H1 (cell line): ENCODE data around the gene MAML3. TPM values are rescaled to one million over a fixed set of nuclear protein-coding genes. Genes with fewer than 3 reads are reported as not detected.

ENCODE experiments used
- CTCF ChIA-PET: fragments of 300-600 bp; sonication (Branson Sonifier 250); formaldehyde crosslinking; loops from one replicate; lab custom pipeline; 2021; ENCODE audit not compliant: partially characterized antibody; lab: Charles Lee
- POLR2A ChIA-PET: fragments of 300-600 bp; sonication (Branson Sonifier 250); formaldehyde crosslinking; loops from one replicate; lab custom pipeline; 2021; ENCODE audit warnings: inconsistent platforms; ENCODE audit not compliant: partially characterized antibody; lab: Charles Lee
- DNase-seq, 2 experiments: peaks; one replicate each; pipeline versions ENCODE4 v3.0.0 to v3.0.0-alpha.2; 2010 to 2022; ENCODE audit warnings: low spot score in 2 of 2, low read depth in 1 of 2, mixed read lengths in 1 of 2
- FAIRE-seq: peaks from 2 replicates; lab custom pipeline; 2011; peaks lifted over from hg19 to GRCh38; lab: Jason Lieb, UNC
- H2AFZ ChIP-seq: 2 replicates; pipeline ENCODE4 v1.8.1; 2012; ENCODE audit warnings: low read length, inconsistent platforms
- H2AK5ac ChIP-seq: 2 replicates; pipeline ENCODE4 v1.6.1; 2013; ENCODE audit warnings: low read depth, low read length
- H2BK120ac ChIP-seq: replicated peaks from 2 replicates; pipeline ENCODE3; 2013; ENCODE audit warnings: low read depth, low read length, inconsistent platforms
- H2BK12ac ChIP-seq: 2 replicates; pipeline ENCODE4 v1.6.1; 2013; ENCODE audit warnings: low read depth, low read length
- H2BK15ac ChIP-seq: 2 replicates; pipeline ENCODE4 v1.6.1; 2013; ENCODE audit warnings: low read length
- H2BK20ac ChIP-seq: 2 replicates; pipeline ENCODE4 v1.6.1; 2013; ENCODE audit warnings: low read length
- H2BK5ac ChIP-seq: 2 replicates; pipeline ENCODE4 v1.6.1; 2013; ENCODE audit warnings: low read depth, low read length
- H3K14ac ChIP-seq: 2 replicates; pipeline ENCODE4 v1.6.1; 2013; ENCODE audit warnings: inconsistent platforms; ENCODE audit not compliant: insufficient read length
- H3K18ac ChIP-seq: 2 replicates; pipeline ENCODE4 v1.6.1; 2013; ENCODE audit warnings: low read length; ENCODE audit errors: extremely low read depth
- H3K23ac ChIP-seq: 2 replicates; pipeline ENCODE4 v1.6.1; 2013; ENCODE audit warnings: inconsistent platforms; ENCODE audit not compliant: insufficient read length
- H3K23me2 ChIP-seq: 2 replicates; pipeline ENCODE4 v1.6.1; 2013; ENCODE audit warnings: low read depth, low read length
- H3K27ac ChIP-seq: 2 replicates; pipeline ENCODE4 v1.6.1; 2011; ENCODE audit warnings: low read depth, low read length, inconsistent platforms
- H3K27me3 ChIP-seq, 4 experiments: replicated peaks in 1 of 4; 1 replicate in 1 of 4; 2 replicates in 3 of 4; pipeline versions ENCODE4 v1.6.1 to v1.8.1; 2011 to 2013; ENCODE audit warnings: low read length in 3 of 4, mild to moderate bottlenecking in 3 of 4, inconsistent platforms in 2 of 4, mixed read lengths in 2 of 4, moderate library complexity in 1 of 4; ENCODE audit not compliant: control insufficient read depth in 3 of 4, insufficient read depth in 3 of 4; ENCODE audit errors: extremely low read depth in 1 of 4
- H3K36me3 ChIP-seq, 4 experiments: 2 replicates each; pipeline versions ENCODE4 v1.6.1 to v1.8.1; 2011 to 2013; ENCODE audit warnings: mild to moderate bottlenecking in 4 of 4, low read length in 3 of 4, moderate library complexity in 2 of 4, control low read depth in 1 of 4, inconsistent platforms in 1 of 4; ENCODE audit not compliant: insufficient read depth in 4 of 4, control insufficient read depth in 2 of 4
- H3K4ac ChIP-seq: replicated peaks from 2 replicates; pipeline ENCODE3; 2013; ENCODE audit warnings: low read length, low read depth, mixed read lengths, inconsistent platforms; ENCODE audit not compliant: insufficient read length
- H3K4me1 ChIP-seq, 4 experiments: replicated peaks in 1 of 4; 1 replicate in 1 of 4; 2 replicates in 3 of 4; pipeline versions ENCODE4 v1.6.1 to v1.8.1; 2011 to 2013; ENCODE audit warnings: low read length in 3 of 4, inconsistent platforms in 2 of 4, mixed read lengths in 1 of 4; ENCODE audit not compliant: insufficient read depth in 4 of 4, control insufficient read depth in 3 of 4
- H3K4me2 ChIP-seq, 2 experiments: 2 replicates each; pipeline versions ENCODE4 v1.6.1 to v1.8.1; 2011 to 2013; ENCODE audit warnings: low read depth in 2 of 2, low read length in 2 of 2, control low read depth in 1 of 2, inconsistent platforms in 1 of 2, mild to moderate bottlenecking in 1 of 2; ENCODE audit not compliant: insufficient read depth in 1 of 2
- H3K4me3 ChIP-seq, 4 experiments: fragments of 200-600, 300-600 bp in 1 of 4; sonication (generic), shearing (Covaris generic), sonication (Bioruptor Twin) in 1 of 4; 2 replicates each; pipeline versions ENCODE4 v1.5.1 to v1.8.1; 2011 to 2016; ENCODE audit warnings: low read length in 4 of 4, low read depth in 3 of 4, control low read depth in 2 of 4, inconsistent platforms in 2 of 4, mild to moderate bottlenecking in 2 of 4, mixed read lengths in 1 of 4, moderate library complexity in 1 of 4; ENCODE audit not compliant: insufficient read depth in 2 of 4; ENCODE audit errors: extremely low read depth in 1 of 4
- H3K56ac ChIP-seq: replicated peaks from 2 replicates; pipeline ENCODE3; 2013; ENCODE audit warnings: low read depth, mild to moderate bottlenecking, mixed read lengths, low read length, inconsistent platforms; ENCODE audit not compliant: insufficient read length
- H3K79me1 ChIP-seq: 2 replicates; pipeline ENCODE4 v1.6.1; 2013; ENCODE audit warnings: low read depth, low read length, control low read depth
- H3K79me2 ChIP-seq, 2 experiments: 2 replicates each; pipeline versions ENCODE4 v1.6.1 to v1.8.1; 2012 to 2013; ENCODE audit warnings: low read length in 2 of 2, mild to moderate bottlenecking in 2 of 2, inconsistent platforms in 1 of 2; ENCODE audit not compliant: insufficient read depth in 2 of 2, control insufficient read depth in 1 of 2
- H3K9ac ChIP-seq, 4 experiments: replicated peaks in 1 of 4; 1 replicate in 1 of 4; 2 replicates in 3 of 4; pipeline versions ENCODE4 v1.6.1 to v1.8.1; 2011 to 2013; ENCODE audit warnings: low read depth in 3 of 4, low read length in 3 of 4, control low read depth in 2 of 4, mild to moderate bottlenecking in 2 of 4, moderate library complexity in 2 of 4, inconsistent platforms in 1 of 4; ENCODE audit errors: extremely low read depth in 1 of 4
- H3K9me3 ChIP-seq, 2 experiments: 2 replicates each; pipeline versions ENCODE4 v1.6.1 to v1.8.1; 2012 to 2013; ENCODE audit warnings: mild to moderate bottlenecking in 2 of 2, moderate library complexity in 2 of 2, control low read depth in 1 of 2, inconsistent platforms in 1 of 2, low read depth in 1 of 2, low read length in 1 of 2, mixed read lengths in 1 of 2; ENCODE audit not compliant: insufficient read depth in 2 of 2
- H4K20me1 ChIP-seq, 2 experiments: replicated peaks in 1 of 2; 2 replicates each; pipeline versions ENCODE3 to v1.8.1; 2011 to 2013; ENCODE audit warnings: inconsistent platforms in 2 of 2, low read length in 2 of 2, mild to moderate bottlenecking in 1 of 2; ENCODE audit not compliant: insufficient read depth in 2 of 2, control insufficient read depth in 1 of 2
- H4K5ac ChIP-seq: 2 replicates; pipeline ENCODE4 v1.6.1; 2013; ENCODE audit warnings: low read length, low read depth, mixed read lengths, inconsistent platforms; ENCODE audit not compliant: insufficient read length
- H4K8ac ChIP-seq: 2 replicates; pipeline ENCODE4 v1.8.0; 2013; ENCODE audit warnings: mild to moderate bottlenecking, moderate library complexity, low read length, inconsistent platforms; ENCODE audit not compliant: insufficient read depth; ENCODE audit errors: extremely low read depth
- H4K91ac ChIP-seq: replicated peaks from 2 replicates; pipeline ENCODE3; 2013; ENCODE audit warnings: low read length, mixed read lengths, inconsistent platforms; ENCODE audit not compliant: insufficient read length
- BACH1 ChIP-seq: IDR thresholded peaks from 2 replicates; pipeline ENCODE4 v1.6.1; 2012; ENCODE audit warnings: low read length, improper control_type of control experiment
- BRCA1 ChIP-seq: IDR thresholded peaks from 2 replicates; pipeline ENCODE4 v1.6.1; 2012; ENCODE audit warnings: low read depth, low read length, improper control_type of control experiment
- CEBPB ChIP-seq: IDR thresholded peaks from 2 replicates; pipeline ENCODE4 v1.6.1; 2012; ENCODE audit warnings: low read depth, low read length
- EP300 ChIP-seq, 2 experiments: IDR thresholded peaks; 1 replicate in 1 of 2; 2 replicates in 1 of 2; pipeline ENCODE4 v1.6.1; 2011 to 2012; ENCODE audit warnings: low read depth in 2 of 2, low read length in 2 of 2, mild to moderate bottlenecking in 2 of 2, borderline replicate concordance in 1 of 2, inconsistent platforms in 1 of 2, moderate library complexity in 1 of 2
- POLR2A ChIP-seq, 2 experiments: IDR thresholded peaks; 1 replicate in 1 of 2; 2 replicates in 1 of 2; pipeline ENCODE4 v1.6.1; 2011; ENCODE audit warnings: low read depth in 2 of 2, low read length in 2 of 2, mild to moderate bottlenecking in 2 of 2; ENCODE audit errors: control extremely low read depth in 1 of 2
- RNF2 ChIP-seq: fragments of 200-900, 300-1000 bp; sonication (generic); IDR thresholded peaks from 2 replicates; pipeline ENCODE4 v1.7.1; 2016; ENCODE audit warnings: borderline replicate concordance, low read depth, mild to moderate bottlenecking, antibody characterized with exemption, low read length; ENCODE audit not compliant: poor library complexity, severe bottlenecking; ENCODE audit errors: missing control alignments
- RXRA ChIP-seq: IDR thresholded peaks from 2 replicates; pipeline ENCODE4 v1.6.1; 2011; ENCODE audit warnings: low read depth, mild to moderate bottlenecking, low read length, moderate library complexity; ENCODE audit not compliant: insufficient read depth
- SP1 ChIP-seq: IDR thresholded peaks from 2 replicates; pipeline ENCODE4 v1.6.1; 2011; ENCODE audit warnings: low read depth, low read length
- TCF12 ChIP-seq: IDR thresholded peaks from 2 replicates; pipeline ENCODE4 v1.6.1; 2011; ENCODE audit warnings: low read depth, mild to moderate bottlenecking, low read length
- WGBS, 2 experiments: shearing (Covaris generic) in 1 of 2; methylation state at CpG; one replicate each; pipeline versions ENCODE4 v1.1.6 to v1.1.7; 2013 to 2015; ENCODE audit warnings: low lambda C conversion rate in 2 of 2, mixed read lengths in 2 of 2, inconsistent platforms in 1 of 2, low coverage in 1 of 2, missing lambda C conversion rate in 1 of 2; ENCODE audit not compliant: insufficient replicate concordance in 2 of 2, insufficient coverage in 1 of 2, insufficient read length in 1 of 2; ENCODE audit errors: extremely low coverage in 1 of 2, missing lambda C conversion rate in 1 of 2; 5-methylcytosine and 5-hydroxymethylcytosine counted together
- polyA plus RNA-seq, 7 experiments: library from polyadenylated mRNA; depleted of rRNA in 3 of 7; stranded (reverse) in 5 of 7; unstranded in 2 of 7; fragments of >200 nt in 5 of 7; fragments of 200-250 nt in 2 of 7; gene quantifications; 1 replicate in 5 of 7; 2 replicates in 1 of 7; 4 replicates in 1 of 7; pipeline versions ENCODE4 v1.2.1 to v1.2.3, GENCODE V29; 2011 to 2013; ENCODE audit warnings: missing spikeins in 2 of 7, mixed read lengths in 2 of 7
- total RNA-seq: library from RNA; stranded (reverse); fragmentation: NEBNext Ultra II Directional; extraction: Animal tissue kit (Norgen Biotek cat#: 25700); gene quantifications from 2 replicates; pipeline ENCODE4 v1.2.1, GENCODE V29; 2021
- TF ChIP-seq, protein P1 (sequence below): IDR thresholded peaks from 2 replicates; pipeline ENCODE4 v1.6.1; 2011; ENCODE audit warnings: low read depth, mild to moderate bottlenecking, low read length; ENCODE audit not compliant: insufficient read depth

MAML3 gene
- total and polyA plus RNA-seq, 2 of the 8 experiments (the other 6 are each of a cell fraction or from before 2014, with no cell fraction given): 2.1 to 5.7 TPM

DNA sequence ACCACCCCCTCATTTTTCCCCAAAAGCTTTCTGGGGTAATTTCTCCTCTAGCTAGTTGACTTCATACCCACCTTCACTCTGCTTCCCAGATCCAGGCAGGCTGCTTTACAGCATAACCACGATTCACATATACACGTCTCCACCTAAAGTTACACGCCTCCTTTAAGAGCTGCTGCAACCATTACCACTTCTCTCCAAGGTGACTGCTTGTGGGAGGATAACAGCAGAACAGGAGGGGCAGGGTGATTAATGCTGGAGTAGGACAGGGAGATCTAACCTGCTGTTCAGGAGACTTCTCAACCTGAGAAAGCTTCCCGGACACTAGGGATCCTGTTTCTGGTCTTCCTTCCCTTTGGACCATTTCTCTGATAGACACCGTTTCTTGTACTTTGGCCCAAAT lies 411.0 kb downstream of the MAML3 start:
- H3K4ac ChIP-seq: no peak overlapping the region
- no peak overlapping the region for H2AFZ ChIP-seq
- H2BK20ac ChIP-seq: no peak overlapping the region
- no peak overlapping the region for H3K14ac ChIP-seq
- H2BK15ac ChIP-seq: no peak overlapping the region
- H3K4me1 ChIP-seq: peaks cover 0 to 5% (median 3%) of the 10 kb centered on the region in 4 experiments; a peak in 3 of 7 replicates
- ChIA-PET POLR2A (no interaction called here), CTCF (interaction anchor here (0.6 to 1.3 kb wide), 4 partner anchors 10 to 601 kb away, joined by 3 to 5 read pairs (median 4); no protein-coding TSS in a partner anchor)
- H2BK12ac ChIP-seq: no peak overlapping the region
- H3K9me3 ChIP-seq: no peaks in the 10 kb centered on the region
- H3K4me2 ChIP-seq: no peak overlapping the region
- no peaks in the 10 kb centered on the region for H3K36me3 ChIP-seq
- no peak overlapping the region for H3K18ac ChIP-seq
- H3K56ac ChIP-seq: no peak overlapping the region
- no peak overlapping the region for H4K91ac ChIP-seq
- H4K8ac ChIP-seq: no peak overlapping the region
- no peak overlapping the region for H3K23ac ChIP-seq
- H3K79me1 ChIP-seq: no peaks in the 10 kb centered on the region
- H3K27me3 ChIP-seq: peaks cover 0 to under 1% (median 0%) of the 10 kb centered on the region in 4 experiments; a peak in 2 of 7 replicates
- H3K27ac ChIP-seq: no peak overlapping the region
- no peak overlapping the region for H2BK5ac ChIP-seq
- no peak for FAIRE-seq
- no peaks in the 10 kb centered on the region for H3K79me2 ChIP-seq
- peak in 1 of 2 experiments; percentile 28 for DNase-seq
- TF ChIP-seq TCF12 (no peak), POLR2A (IDR thresholded peaks at IDR 0.05; ENCODE audit: control extremely low read depth in 1 of 2, low read depth in 2 of 2, low read length in 2 of 2) (no peak), SP1 (no peak), CEBPB (no peak), BRCA1 (no peak), BACH1 (no peak), RNF2 (no peak), EP300 (IDR thresholded peaks at IDR 0.05; ENCODE audit: borderline replicate concordance in 1 of 2, low read depth in 2 of 2, low read length in 2 of 2) (no peak), RXRA (no peak)
- TF ChIP-seq, protein P1, sequence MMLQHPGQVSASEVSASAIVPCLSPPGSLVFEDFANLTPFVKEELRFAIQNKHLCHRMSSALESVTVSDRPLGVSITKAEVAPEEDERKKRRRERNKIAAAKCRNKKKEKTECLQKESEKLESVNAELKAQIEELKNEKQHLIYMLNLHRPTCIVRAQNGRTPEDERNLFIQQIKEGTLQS: no peak
- no peak overlapping the region for H2AK5ac ChIP-seq
- whole genome bisulfite sequencing, 2 experiments: 78% methylated on average over 5 of the region's 5 CpGs; no CpG with 5 or more reads in 1 of the 2 experiments
- no peak overlapping the region for H2BK120ac ChIP-seq
- no peaks in the 10 kb centered on the region for H4K20me1 ChIP-seq
- no peak overlapping the region for H3K4me3 ChIP-seq
- H3K23me2 ChIP-seq: no peaks in the 10 kb centered on the region; the same call in 1 of the 2 replicates
- H3K9ac ChIP-seq: no peak overlapping the region
- H4K5ac ChIP-seq: no peak overlapping the region
